Activated CD4-positive, alpha-beta T cell treated with anti-CD3 and anti-CD28 coated beads, Interleukin-2, amount 50 U/mL, for 1 hour (primary cell): ENCODE data around the gene ACCSL.

Experiments
- DNase-seq: peaks from one replicate; pipeline ENCODE4 v3.0.0-alpha.2; 2020

ACCSL gene

GRCh38 chr11:44065161-44065661, 17.4 kb downstream of the ACCSL start:
- DNase-seq, result no peak

GRCh38 chr11:44065841-44066731, 18.3 kb downstream of the ACCSL start, which contains the start of gene ACCS:
TSS of gene ACCS (plus strand) at chr11:44066270. CDS start at chr11:44067628, 1,358 bp downstream.
- peak; percentile 86 for DNase-seq

- no peak for DNase-seq
Measured at GRCh38 chr11:44066732-44067141, 19.0 kb downstream of the ACCSL start.

GRCh38 chr11:44067266-44067665, 19.5 kb downstream of the ACCSL start:
- no peak for DNase-seq

GRCh38 chr11:44068180-44068579, 20.4 kb downstream of the ACCSL start:
- no peak for DNase-seq

GRCh38 chr11:44071157-44071556, 23.4 kb downstream of the ACCSL start:
- no peak for DNase-seq

- no peak for DNase-seq
Measured at GRCh38 chr11:44072757-44073658, 25.2 kb downstream of the ACCSL start.

GRCh38 chr11:44078794-44079193, 31.0 kb downstream of the ACCSL start:
- no peak for DNase-seq

- no peak for DNase-seq
Measured at GRCh38 chr11:44079376-44079775, 31.6 kb downstream of the ACCSL start.

GRCh38 chr11:44080951-44081350, 33.2 kb downstream of the ACCSL start:
- DNase-seq, result no peak

- DNase-seq, result no peak
Measured at GRCh38 chr11:44082645-44083044, 34.9 kb downstream of the ACCSL start.

GRCh38 chr11:44083433-44083832, 35.7 kb downstream of the ACCSL start:
- DNase-seq, result no peak

- DNase-seq, result no peak
Measured at GRCh38 chr11:44083906-44084305, 36.1 kb downstream of the ACCSL start.

- DNase-seq, result no peak
Measured at GRCh38 chr11:44085330-44085729, 37.5 kb downstream of the ACCSL start.

- no peak for DNase-seq
Measured at GRCh38 chr11:44088377-44088776, 40.6 kb downstream of the ACCSL start.

- no peak for DNase-seq
Measured at GRCh38 chr11:44088871-44089270, 41.1 kb downstream of the ACCSL start.

- no peak for DNase-seq
Measured at GRCh38 chr11:44090539-44090938, 42.8 kb downstream of the ACCSL start.

- DNase-seq, result peak; percentile 77
Measured at GRCh38 chr11:44094260-44094868, 46.6 kb downstream of the ACCSL start.

- DNase-seq, result peak; percentile 85
Measured at GRCh38 chr11:44095506-44096359, 48.0 kb downstream of the ACCSL start, which contains the start of gene EXT2. TSS of gene EXT2 (plus strand) at chr11:44095678. CDS start at chr11:44107713, 12,035 bp downstream.

GRCh38 chr11:44096360-44097185, 48.8 kb downstream of the ACCSL start:
- DNase-seq, result no peak

GRCh38 chr11:44097821-44098220, 50.0 kb downstream of the ACCSL start:
- DNase-seq, result no peak
